Lower leg skin (tissue), 3 donors: Measurements from ENCODE around the gene OR2Z1.

ENCODE experiments used
- CTCF ChIP-seq, 3 donors: fragments of 450-650 bp; IDR thresholded peaks; one replicate each; pipeline ENCODE4 v1.5.1; 2016; ENCODE audit warnings: antibody characterized with exemption in 3 of 3, mild to moderate bottlenecking in 3 of 3, moderate library complexity in 2 of 3
- POLR2A ChIP-seq, 2 donors: fragments of 450-650 bp; IDR thresholded peaks; one replicate each; pipeline ENCODE4 v1.6.1; 2016 to 2017; ENCODE audit warnings: antibody characterized with exemption in 2 of 2, mild to moderate bottlenecking in 1 of 2, moderate library complexity in 1 of 2

- no peak for TF ChIP-seq CTCF (IDR thresholded peaks at IDR 0.05)
- TF ChIP-seq POLR2A (IDR thresholded peaks at IDR 0.05), result no peak
Observed at GRCh38 chr19:8686549-8686948, 34.9 kb upstream of the OR2Z1 start.
